HepG2 (cell line): ENCODE data around the gene IKZF3. TPM values are rescaled to one million over a fixed set of nuclear protein-coding genes. Genes with fewer than 3 reads are reported as not detected.

ENCODE experiments used
- ATAC-seq: fragments of 200-7000 bp; cut with Tn5 transposase; 3 replicates; pipeline ENCODE4 v1.9.1; 2020; ENCODE audit warnings: mild to moderate bottlenecking, moderate library complexity
- BruUV-seq: library from RNA; stranded (reverse); fragments of 400-500 nt; replicated peaks from 2 replicates; lab custom pipeline; 2021; lab: Mats Ljungman, UMichigan
- CTCF ChIA-PET: fragments of 300-600 bp; formaldehyde crosslinking; extraction: SDS; loops from one replicate; lab custom pipeline; 2021; ENCODE audit warnings: low total read pairs, inconsistent platforms, low intra/inter-chr PET ratio; lab: Yijun Ruan, JAX
- POLR2A ChIA-PET: fragments of 350-600 bp; sonication (Branson Sonifier 250); formaldehyde crosslinking; loops from one replicate; lab custom pipeline; 2020; ENCODE audit warnings: antibody characterized with exemption, inconsistent platforms; lab: Yijun Ruan, JAX
- DNase-seq: peaks from one replicate; pipeline ENCODE4 v3.0.0-alpha.2; 2015; ENCODE audit warnings: low spot score
- FAIRE-seq: peaks from 3 replicates; lab custom pipeline; 2011; peaks lifted over from hg19 to GRCh38; lab: Jason Lieb, UNC
- H2AFZ ChIP-seq: one replicate; pipeline ENCODE4 v1.6.1; 2011; ENCODE audit warnings: low read length, inconsistent platforms
- H3K27ac ChIP-seq: fragments of 300-600 bp; 3 replicates; pipeline ENCODE4 v1.8.0; 2011; ENCODE audit warnings: mixed run types, mild to moderate bottlenecking, mixed read lengths, low read length, inconsistent platforms; ENCODE audit not compliant: insufficient read depth; ENCODE audit errors: extremely low read length
- H3K27me3 ChIP-seq, 2 experiments: fragments of 200-600 bp in 1 of 2; 2 replicates in 1 of 2; 3 replicates in 1 of 2; pipeline versions ENCODE4 v1.6.0 to v1.8.0; 2011; ENCODE audit warnings: low read length in 2 of 2, mild to moderate bottlenecking in 2 of 2, moderate library complexity in 2 of 2, inconsistent platforms in 1 of 2; ENCODE audit not compliant: insufficient read depth in 2 of 2, control insufficient read depth in 1 of 2
- H3K36me3 ChIP-seq, 2 experiments: fragments of 200-600 bp in 1 of 2; replicated peaks in 1 of 2; 2 replicates in 1 of 2; 3 replicates in 1 of 2; pipeline versions ENCODE4 v1.5.1 to v1.8.0; 2011; ENCODE audit warnings: low read length in 2 of 2, inconsistent platforms in 1 of 2; ENCODE audit not compliant: insufficient read depth in 2 of 2, control insufficient read depth in 1 of 2
- H3K4me1 ChIP-seq: 2 replicates; pipeline ENCODE4 v1.5.1; 2012; ENCODE audit warnings: low read length, inconsistent platforms; ENCODE audit not compliant: insufficient read depth
- H3K4me2 ChIP-seq: 2 replicates; pipeline ENCODE4 v1.6.0; 2011; ENCODE audit warnings: low read depth, low read length, inconsistent platforms
- H3K4me3 ChIP-seq, 3 experiments: fragments of 200-600 bp in 1 of 3; sonication (generic), shearing (Covaris generic) in 1 of 3; replicated peaks in 1 of 3; 2 replicates each; pipeline ENCODE4 v1.5.1; 2011 to 2016; ENCODE audit warnings: low read length in 3 of 3, inconsistent platforms in 2 of 3, low read depth in 2 of 3, mild to moderate bottlenecking in 2 of 3, control low read depth in 1 of 3, mixed read lengths in 1 of 3; ENCODE audit not compliant: insufficient read depth in 1 of 3
- H3K79me2 ChIP-seq: one replicate; pipeline ENCODE4 v1.6.1; 2011; ENCODE audit warnings: low read length, inconsistent platforms; ENCODE audit not compliant: insufficient read depth
- H3K9ac ChIP-seq: 2 replicates; pipeline ENCODE4 v1.6.0; 2011; ENCODE audit warnings: mild to moderate bottlenecking, low read depth, low read length, inconsistent platforms; ENCODE audit not compliant: insufficient read depth
- H3K9me3 ChIP-seq: 2 replicates; pipeline ENCODE4 v1.5.1; 2012; ENCODE audit warnings: mild to moderate bottlenecking, low read length
- H4K20me1 ChIP-seq: 2 replicates; pipeline ENCODE4 v1.6.0; 2011; ENCODE audit warnings: inconsistent platforms, mild to moderate bottlenecking, low read length, moderate library complexity; ENCODE audit not compliant: insufficient read depth
- AFF4 ChIP-seq: sonication (generic); formaldehyde crosslinking; IDR thresholded peaks from 2 replicates; pipeline ENCODE4 v1.4.0; 2020; ENCODE audit warnings: missing genetic modification reagents
- AGO2 ChIP-seq: fragments of 200-400 bp; formaldehyde crosslinking; optimal IDR thresholded peaks from 2 replicates; pipeline ENCODE3; 2017; ENCODE audit warnings: mild to moderate bottlenecking, low read depth, low read length, moderate library complexity
- CHCHD3 ChIP-seq: sonication (generic); formaldehyde crosslinking; IDR thresholded peaks from 2 replicates; pipeline ENCODE4 v1.8.0; 2022; ENCODE audit warnings: mild to moderate bottlenecking, missing genetic modification reagents, moderate library complexity
- NAIF1 ChIP-seq: sonication (generic); formaldehyde crosslinking; IDR thresholded peaks from 2 replicates; pipeline ENCODE4 v1.5.0; 2020; ENCODE audit warnings: mild to moderate bottlenecking, missing genetic modification reagents, borderline replicate concordance
- NR2F1 ChIP-seq, 2 experiments: fragments of 450-650 bp in 1 of 2; formaldehyde crosslinking in 1 of 2; IDR thresholded peaks; 2 replicates each; pipeline versions ENCODE4 v1.5.0 to v1.6.1; 2016 to 2020; ENCODE audit warnings: mild to moderate bottlenecking in 1 of 2, missing compliant biosample characterization in 1 of 2, missing genetic modification reagents in 1 of 2, moderate library complexity in 1 of 2
- PCBP2 ChIP-seq: fragments of 200-400 bp; formaldehyde crosslinking; optimal IDR thresholded peaks from 2 replicates; pipeline ENCODE3; 2018; ENCODE audit warnings: low read length, low read depth; ENCODE audit not compliant: poor library complexity, severe bottlenecking
- POLR2A ChIP-seq, 2 experiments: IDR thresholded peaks; 2 replicates each; pipeline ENCODE4 v1.6.1; 2011; ENCODE audit warnings: low read depth in 2 of 2, low read length in 2 of 2, mild to moderate bottlenecking in 1 of 2, moderate library complexity in 1 of 2; ENCODE audit not compliant: insufficient read depth in 1 of 2
- POLR2G ChIP-seq: fragments of 200-400 bp; formaldehyde crosslinking; IDR thresholded peaks from 2 replicates; pipeline ENCODE4 v1.6.1; 2018; ENCODE audit warnings: mild to moderate bottlenecking, low read depth, low read length, moderate library complexity
- RAD21 ChIP-seq: fragments of 450-650 bp; formaldehyde crosslinking; IDR thresholded peaks from 2 replicates; pipeline ENCODE4 v1.5.0; 2020; ENCODE audit warnings: mild to moderate bottlenecking
- RBFOX2 ChIP-seq: fragments of 200-400 bp; formaldehyde crosslinking; IDR thresholded peaks from 2 replicates; pipeline ENCODE4 v1.6.1; 2017; ENCODE audit warnings: low read depth, mild to moderate bottlenecking, low read length
- ZFP36L1 ChIP-seq: sonication (generic); formaldehyde crosslinking; IDR thresholded peaks from 2 replicates; pipeline ENCODE4 v1.8.0; 2022; ENCODE audit warnings: mild to moderate bottlenecking, missing genetic modification reagents, moderate library complexity
- ZKSCAN5 ChIP-seq: sonication (generic); formaldehyde crosslinking; IDR thresholded peaks from 2 replicates; pipeline ENCODE4 v1.5.1; 2020; ENCODE audit warnings: mild to moderate bottlenecking, missing genetic modification reagents
- ZNF24 ChIP-seq: fragments of 450-650 bp; IDR thresholded peaks from 2 replicates; pipeline ENCODE4 v1.6.1; 2017; ENCODE audit warnings: antibody characterized with exemption, mild to moderate bottlenecking
- ZNF280B ChIP-seq: sonication (generic); formaldehyde crosslinking; IDR thresholded peaks from 2 replicates; pipeline ENCODE4 v1.5.0; 2020; ENCODE audit warnings: missing genetic modification reagents, mild to moderate bottlenecking, borderline replicate concordance
- ZNF446 ChIP-seq: sonication (generic); formaldehyde crosslinking; IDR thresholded peaks from 2 replicates; pipeline ENCODE4 v1.5.0; 2020; ENCODE audit warnings: mild to moderate bottlenecking, missing genetic modification reagents
- ZNF615 ChIP-seq: sonication (generic); formaldehyde crosslinking; IDR thresholded peaks from 2 replicates; pipeline ENCODE4 v1.5.0; 2020; ENCODE audit warnings: mild to moderate bottlenecking, missing genetic modification reagents, borderline replicate concordance
- ZNF772 ChIP-seq: sonication (generic); formaldehyde crosslinking; IDR thresholded peaks from 2 replicates; pipeline ENCODE4 v1.5.0; 2020; ENCODE audit warnings: mild to moderate bottlenecking, missing genetic modification reagents
- ZNF788 ChIP-seq: sonication (generic); formaldehyde crosslinking; IDR thresholded peaks from 2 replicates; pipeline ENCODE4 v1.5.0; 2020; ENCODE audit warnings: mild to moderate bottlenecking, missing genetic modification reagents, borderline replicate concordance
- ZNF816 ChIP-seq: sonication (generic); formaldehyde crosslinking; IDR thresholded peaks from 2 replicates; pipeline ENCODE4 v1.8.0; 2022; ENCODE audit warnings: missing genetic modification reagents, mild to moderate bottlenecking, borderline replicate concordance
- ZNF891 ChIP-seq: sonication (generic); formaldehyde crosslinking; IDR thresholded peaks from 2 replicates; pipeline ENCODE4 v1.5.0; 2020; ENCODE audit warnings: mild to moderate bottlenecking, missing genetic modification reagents
- WGBS: methylation state at CpG from one replicate; pipeline ENCODE4 v1.1.6; 2017; ENCODE audit warnings: low lambda C conversion rate; 5-methylcytosine and 5-hydroxymethylcytosine counted together
- in situ Hi-C: cut with HindIII; loops from 2 replicates; pipeline ENCODE4 v1.10.0; 2017; ENCODE audit warnings: low pct_unique_long_range_greater_than_20kb; ENCODE audit not compliant: extremely low pct_ligation_motif_present
- intact Hi-C: fragments of 100-400 bp; cut with micrococcal nuclease; formaldehyde crosslinking; loops from one replicate; pipeline ENCODE4 v1.10.0; 2022; ENCODE audit not compliant: unreplicated experiment
- polyA plus RNA-seq, 8 experiments: library from polyadenylated mRNA; depleted of rRNA in 3 of 8; stranded (reverse) in 7 of 8; unstranded in 1 of 8; fragments of >200 nt; fragmentation: Illumina TruSeq in 4 of 8; extraction: Trizol in 4 of 8; gene quantifications; 2 replicates each; pipeline versions ENCODE4 v1.2.1 to v1.2.3, GENCODE V29; 2011 to 2016; ENCODE audit warnings: low read depth in 4 of 8, missing spikeins in 1 of 8, mixed read lengths in 1 of 8; ENCODE audit not compliant: insufficient read depth in 1 of 8
- total RNA-seq, 5 experiments: library from RNA; depleted of rRNA; stranded (reverse); fragments of >200 nt; fragmentation: Illumina TruSeq; extraction: Trizol; gene quantifications; 2 replicates each; pipeline ENCODE4 v1.2.3, GENCODE V29; 2016; ENCODE audit warnings: low read depth in 1 of 5

The IKZF3 gene
- total and polyA plus RNA-seq, 2 of the 13 experiments (the other 11 are each of a cell fraction or from before 2014, with no cell fraction given): not detected

- Histone ChIP-seq H3K4me3 (peak overlapping the region; percentile 89 to 96 (median 95)), H2AFZ (no peak overlapping the region), H4K20me1 (peaks cover 7% of the 10 kb centered on the region; the same call in 1 of the 2 replicates), H3K36me3 (peaks cover 15 to 18% of the 10 kb centered on the region in 2 experiments), H3K27ac (peak overlapping the region; percentile 97), H3K4me2 (peak overlapping the region; percentile 82), H3K9ac (peak overlapping the region; percentile 95), H3K27me3 (no peaks in the 10 kb centered on the region; a peak in 1 of 5 replicates), H3K4me1 (peaks cover 44% of the 10 kb centered on the region), H3K9me3 (no peaks in the 10 kb centered on the region), H3K79me2 (peaks cover 38% of the 10 kb centered on the region)
- peak; percentile 50 for DNase-seq
- peak; percentile 8 for ATAC-seq
- no TSS peak for BruUV-seq
- CTCF ChIA-PET: interaction anchor here (2.4 kb wide), 1 partner anchor 16 kb away, joined by 11 read pairs; no protein-coding TSS in a partner anchor
- intact Hi-C loops: loop anchor here (10.0 kb wide), 1 partner anchor 274 kb away; the partner anchor contains the start of gene CDK12
- no peak for FAIRE-seq
- WGBS: 0% methylated on average over 11 of the region's 13 CpGs
- in situ Hi-C loops: no loop called here
- POLR2A ChIA-PET: interaction anchor here (1.0 to 3.0 kb wide), 18 partner anchors 9 to 867 kb away, joined by 3 to 79 read pairs (median 10); partner anchors contain the start of genes ERBB2, LRRC3C, MIEN1 and ORMDL3
- TF ChIP-seq PCBP2 (peak; percentile 12), NAIF1 (CRISPR knock-in tag) (no peak), RAD21 (CRISPR knock-in tag) (peak; percentile 9; the same call in 1 of the 2 replicates), ZNF24 (no peak), ZNF891 (CRISPR knock-in tag) (no peak; the same call in 1 of the 2 replicates), CHCHD3 (CRISPR knock-in tag) (no peak), ZNF446 (peak; percentile 54; the same call in 1 of the 2 replicates), NR2F1 (CRISPR knock-in tag; IDR thresholded peaks at IDR 0.05) (no peak), POLR2G (peak; percentile 18; the same call in 1 of the 2 replicates), ZNF280B (CRISPR knock-in tag) (peak; percentile 39; the same call in 1 of the 2 replicates), ZNF772 (CRISPR knock-in tag) (0 out of 2 replicates have a peak, but pooled peaks have one; percentile 1), AFF4 (0 out of 2 replicates have a peak, but pooled peaks have one; percentile 9), ZFP36L1 (CRISPR knock-in tag) (peak; percentile 24; the same call in 1 of the 2 replicates), ZNF788 (CRISPR knock-in tag) (0 out of 2 replicates have a peak, but pooled peaks have one; percentile 6), ZKSCAN5 (CRISPR knock-in tag) (peak; percentile 3; the same call in 1 of the 2 replicates), ZNF816 (CRISPR knock-in tag) (peak; percentile 1; the same call in 1 of the 2 replicates), AGO2 (peak; percentile 73), ZNF615 (0 out of 2 replicates have a peak, but pooled peaks have one; percentile 16), RBFOX2 (peak; percentile 26), POLR2A (IDR thresholded peaks at IDR 0.05; ENCODE audit: insufficient read depth in 1 of 2, low read depth in 2 of 2, low read length in 2 of 2) (0 out of 4 replicates have a peak, but pooled peaks of 1 of the 2 experiments have one; percentile 31)
These were observed 125.6 kb downstream of the IKZF3 start for GRCh38 chr17:39738568-39738901.
